HG02840 (cell line): ENCODE data around the gene LRBA.
A peak's percentile ranks its signal among the peaks of the same experiment; 100 is the strongest.
"Not testable (repeated sequence)": the region's sequence is repeated elsewhere in the genome, so short reads cannot be mapped to it uniquely, and the experiment has no call there.

Experiments used
- ATAC-seq: cut with Tn5 transposase; IDR thresholded peaks from one replicate; pipeline ENCODE4 v1.9.1; 2021; ENCODE audit warnings: mild to moderate bottlenecking, moderate library complexity, moderate number of reproducible peaks; ENCODE audit not compliant: unreplicated experiment, low FRiP score

The LRBA gene, protein sequence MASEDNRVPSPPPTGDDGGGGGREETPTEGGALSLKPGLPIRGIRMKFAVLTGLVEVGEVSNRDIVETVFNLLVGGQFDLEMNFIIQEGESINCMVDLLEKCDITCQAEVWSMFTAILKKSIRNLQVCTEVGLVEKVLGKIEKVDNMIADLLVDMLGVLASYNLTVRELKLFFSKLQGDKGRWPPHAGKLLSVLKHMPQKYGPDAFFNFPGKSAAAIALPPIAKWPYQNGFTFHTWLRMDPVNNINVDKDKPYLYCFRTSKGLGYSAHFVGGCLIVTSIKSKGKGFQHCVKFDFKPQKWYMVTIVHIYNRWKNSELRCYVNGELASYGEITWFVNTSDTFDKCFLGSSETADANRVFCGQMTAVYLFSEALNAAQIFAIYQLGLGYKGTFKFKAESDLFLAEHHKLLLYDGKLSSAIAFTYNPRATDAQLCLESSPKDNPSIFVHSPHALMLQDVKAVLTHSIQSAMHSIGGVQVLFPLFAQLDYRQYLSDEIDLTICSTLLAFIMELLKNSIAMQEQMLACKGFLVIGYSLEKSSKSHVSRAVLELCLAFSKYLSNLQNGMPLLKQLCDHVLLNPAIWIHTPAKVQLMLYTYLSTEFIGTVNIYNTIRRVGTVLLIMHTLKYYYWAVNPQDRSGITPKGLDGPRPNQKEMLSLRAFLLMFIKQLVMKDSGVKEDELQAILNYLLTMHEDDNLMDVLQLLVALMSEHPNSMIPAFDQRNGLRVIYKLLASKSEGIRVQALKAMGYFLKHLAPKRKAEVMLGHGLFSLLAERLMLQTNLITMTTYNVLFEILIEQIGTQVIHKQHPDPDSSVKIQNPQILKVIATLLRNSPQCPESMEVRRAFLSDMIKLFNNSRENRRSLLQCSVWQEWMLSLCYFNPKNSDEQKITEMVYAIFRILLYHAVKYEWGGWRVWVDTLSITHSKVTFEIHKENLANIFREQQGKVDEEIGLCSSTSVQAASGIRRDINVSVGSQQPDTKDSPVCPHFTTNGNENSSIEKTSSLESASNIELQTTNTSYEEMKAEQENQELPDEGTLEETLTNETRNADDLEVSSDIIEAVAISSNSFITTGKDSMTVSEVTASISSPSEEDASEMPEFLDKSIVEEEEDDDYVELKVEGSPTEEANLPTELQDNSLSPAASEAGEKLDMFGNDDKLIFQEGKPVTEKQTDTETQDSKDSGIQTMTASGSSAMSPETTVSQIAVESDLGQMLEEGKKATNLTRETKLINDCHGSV (N-terminal part only)

DNA sequence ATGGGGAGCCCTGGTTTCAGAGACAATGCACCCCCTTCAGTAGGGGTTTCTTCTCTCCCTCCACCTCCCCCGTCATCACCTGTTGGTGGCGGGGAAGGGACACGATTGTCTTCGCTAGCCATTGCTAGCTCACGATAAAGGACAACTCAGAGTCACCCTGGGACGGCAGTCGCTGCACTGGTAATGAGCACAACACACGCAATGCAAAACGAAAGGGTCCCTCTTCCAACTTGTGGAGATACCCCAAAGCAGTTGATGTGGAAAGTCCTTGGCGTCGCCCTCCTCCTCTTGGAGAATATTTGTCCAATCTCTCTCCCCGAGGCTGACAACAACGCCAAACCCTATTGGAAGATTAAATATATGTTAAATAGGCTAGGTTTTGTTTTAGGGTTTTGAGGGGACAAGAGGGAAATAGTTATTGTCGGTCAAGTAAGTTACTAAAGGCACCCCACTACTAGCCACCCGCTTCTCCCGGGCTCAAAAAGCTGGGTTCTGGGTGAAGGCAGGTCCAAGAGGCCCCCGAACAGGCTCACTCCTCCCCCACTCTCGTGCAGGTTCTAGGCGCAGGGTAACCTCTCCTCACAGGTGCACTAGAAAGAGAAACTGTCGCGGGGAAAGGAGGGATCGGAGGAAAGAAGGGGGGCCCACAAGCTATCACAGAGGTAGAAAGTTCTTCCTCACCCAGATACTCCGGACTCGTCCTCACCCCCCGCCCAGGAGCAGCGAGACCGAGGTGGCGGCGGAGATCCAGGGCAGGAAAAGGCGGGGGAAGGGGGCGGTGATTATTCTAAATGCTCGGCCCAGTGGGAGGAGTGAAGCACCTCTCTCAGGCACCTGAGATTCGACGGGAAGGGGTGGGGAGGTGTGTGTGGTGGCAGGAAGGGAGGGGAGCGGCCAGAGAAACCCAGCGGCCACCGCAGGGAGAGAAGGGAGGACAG is at the start of gene LRBA:
TSS of gene LRBA (minus strand) at position 764 of the 938 bp plus-strand sequence. CDS start at position 122, 642 bp downstream.
- peak; percentile 63 for ATAC-seq

DNA sequence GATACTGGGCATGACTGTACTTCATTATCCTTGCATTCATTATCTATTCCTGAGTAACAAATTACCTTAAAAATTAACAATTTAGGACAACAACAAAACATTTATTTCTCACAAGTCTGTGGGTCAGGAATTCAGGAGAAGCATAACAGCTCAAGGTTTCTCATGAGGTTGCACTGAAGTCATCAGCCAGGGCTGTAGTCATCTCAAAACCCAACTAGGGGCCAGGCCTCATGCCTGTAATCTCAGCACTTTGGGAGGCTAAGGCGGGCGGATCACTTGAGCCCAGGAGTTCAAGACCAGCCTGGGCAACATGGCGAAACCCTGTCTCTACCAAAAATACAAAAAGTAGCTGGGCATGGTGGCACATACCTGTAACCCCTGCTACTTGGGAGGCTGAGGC is 48.1 kb upstream of the LRBA start:
- ATAC-seq = not testable (repeated sequence)

DNA sequence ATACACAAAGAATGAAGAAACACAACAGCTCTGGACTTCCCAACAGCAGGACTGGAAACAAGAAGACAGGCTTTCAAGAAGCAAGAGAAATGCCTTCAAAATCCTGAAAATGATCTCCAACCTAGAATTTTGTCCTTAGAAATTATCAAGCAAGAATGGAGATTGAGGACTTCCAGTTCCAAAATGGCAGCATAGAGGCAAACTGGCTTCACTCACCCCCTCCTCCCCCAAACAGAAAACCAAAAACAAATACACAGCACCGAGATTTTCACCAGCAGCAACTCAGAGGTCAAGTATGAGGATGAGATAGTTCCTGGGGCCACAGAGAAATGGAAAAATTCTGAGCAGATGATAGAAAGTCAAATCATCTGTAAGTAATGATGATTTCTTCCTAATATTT is 40.5 kb upstream of the LRBA start:
- no peak for ATAC-seq

GRCh38 chr4:151052785-151053184 is 37.7 kb upstream of the LRBA start:
- ATAC-seq = no peak

DNA sequence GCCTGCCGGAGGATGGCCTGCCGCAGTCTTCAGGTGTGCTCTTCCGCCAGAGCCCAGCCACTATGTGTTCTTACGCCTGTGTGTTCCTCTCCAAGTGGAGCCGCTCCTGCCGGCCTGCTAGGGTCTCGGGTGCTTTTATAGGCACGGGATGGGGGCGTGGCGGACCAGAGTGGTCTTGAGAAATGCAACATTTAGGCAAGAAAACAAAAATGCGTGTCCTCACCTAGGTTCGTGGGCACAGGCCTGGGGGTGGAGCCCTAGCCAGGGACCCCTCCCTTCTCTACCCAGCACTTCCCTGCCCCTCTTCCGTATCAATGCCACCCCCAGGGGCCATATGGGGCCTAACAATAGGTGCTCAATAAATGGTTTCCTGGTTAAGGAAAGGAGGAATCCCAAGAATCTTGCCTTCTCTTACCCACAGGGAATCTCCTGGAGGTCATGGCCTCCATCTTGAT is 34.4 kb upstream of the LRBA start:
- no peak for ATAC-seq

- ATAC-seq = no peak
Measured at GRCh38 chr4:151048913-151049312, 33.8 kb upstream of the LRBA start.

GRCh38 chr4:151046609-151047008 is 31.5 kb upstream of the LRBA start:
- ATAC-seq = no peak

- ATAC-seq = no peak
Measured at GRCh38 chr4:151045907-151046306, 30.8 kb upstream of the LRBA start.

DNA sequence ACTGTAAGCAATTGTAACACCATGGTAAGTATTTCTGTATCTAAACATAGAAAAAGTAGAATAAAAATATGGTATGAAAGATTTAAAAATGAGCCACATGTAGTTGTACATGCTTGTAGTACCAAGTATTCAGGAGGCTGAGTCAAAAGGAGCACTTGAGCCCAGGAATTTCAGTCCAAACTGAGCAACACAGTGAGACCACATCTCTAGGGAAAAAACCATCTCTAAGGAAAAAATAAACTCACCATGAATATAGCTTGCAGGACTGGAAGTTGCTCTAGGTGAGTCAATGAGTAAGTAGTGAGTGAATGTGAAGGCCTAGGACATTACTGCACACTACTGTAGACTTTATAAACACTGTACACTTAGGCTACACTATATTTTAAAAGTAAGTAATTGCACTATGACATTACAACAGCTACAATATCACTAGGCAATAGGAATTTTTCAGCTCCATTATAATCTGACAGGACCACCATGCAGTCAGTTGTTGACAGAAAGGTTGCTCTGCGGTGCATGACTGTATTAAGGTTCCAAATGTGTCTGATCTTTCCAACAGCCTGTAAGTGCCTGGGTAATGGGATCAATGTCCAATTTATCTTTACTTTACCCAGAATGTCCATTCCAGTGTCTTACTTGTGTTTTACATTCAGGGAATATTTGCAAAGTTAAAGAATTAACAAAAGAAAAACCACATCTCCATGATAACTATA is 28.9 kb upstream of the LRBA start:
- ATAC-seq = no peak

DNA sequence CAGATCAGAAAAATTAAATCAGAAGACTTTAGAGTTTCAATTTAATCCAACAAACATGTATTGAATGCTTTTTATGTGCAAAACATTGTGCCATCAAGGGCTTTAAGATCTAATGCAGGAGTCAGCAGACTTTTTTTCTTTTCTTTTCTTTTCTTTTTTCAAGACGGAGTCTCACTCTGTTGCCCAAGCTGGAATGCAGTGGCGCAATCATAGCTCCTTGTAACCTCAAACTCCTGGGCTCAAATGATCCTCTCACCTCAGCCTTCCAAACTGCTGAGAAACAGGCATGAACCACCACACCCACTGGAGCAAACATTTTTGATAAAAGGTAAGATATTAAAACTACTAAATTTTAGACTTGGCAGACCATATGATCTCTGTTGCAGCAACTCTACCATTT is 24.6 kb upstream of the LRBA start:
- no peak for ATAC-seq

DNA sequence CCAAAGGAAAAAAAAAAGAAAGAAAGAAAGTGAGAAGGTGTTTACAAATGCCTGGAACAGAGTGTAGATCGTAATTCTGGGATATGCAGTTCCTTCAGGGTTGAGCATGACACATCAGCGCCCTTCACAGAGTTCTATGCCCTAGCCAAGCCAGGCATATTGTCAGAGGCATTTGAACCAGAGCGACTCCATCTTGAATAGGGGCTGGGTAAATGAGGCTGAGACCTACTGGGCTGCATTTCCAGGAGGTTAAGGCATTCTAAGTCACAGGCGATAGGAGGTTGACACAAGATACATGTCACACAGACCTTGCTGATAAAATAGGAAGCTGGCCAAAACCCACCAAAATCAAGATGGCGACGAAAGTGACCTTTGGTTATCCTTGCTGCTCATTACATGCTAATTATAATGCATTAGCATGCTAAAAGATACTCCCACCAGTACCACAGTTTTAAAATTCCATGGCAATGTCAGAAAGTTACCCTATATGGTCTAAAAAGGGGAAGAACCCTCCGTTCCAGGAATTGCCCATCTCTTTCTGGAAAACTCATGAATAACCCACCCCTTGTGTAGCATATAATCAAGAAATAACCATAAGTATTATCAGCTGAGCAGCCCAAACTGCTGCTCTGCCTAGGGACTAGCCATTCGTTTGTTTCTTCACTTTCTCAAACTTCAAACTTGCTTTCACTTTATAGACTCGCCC is 23.5 kb upstream of the LRBA start:
- no peak for ATAC-seq

GRCh38 chr4:151035911-151036310 is 20.8 kb upstream of the LRBA start:
- no peak for ATAC-seq

GRCh38 chr4:151035328-151035727 is 20.2 kb upstream of the LRBA start:
- no peak for ATAC-seq

GRCh38 chr4:151034829-151035228 is 19.7 kb upstream of the LRBA start:
- no peak for ATAC-seq

DNA sequence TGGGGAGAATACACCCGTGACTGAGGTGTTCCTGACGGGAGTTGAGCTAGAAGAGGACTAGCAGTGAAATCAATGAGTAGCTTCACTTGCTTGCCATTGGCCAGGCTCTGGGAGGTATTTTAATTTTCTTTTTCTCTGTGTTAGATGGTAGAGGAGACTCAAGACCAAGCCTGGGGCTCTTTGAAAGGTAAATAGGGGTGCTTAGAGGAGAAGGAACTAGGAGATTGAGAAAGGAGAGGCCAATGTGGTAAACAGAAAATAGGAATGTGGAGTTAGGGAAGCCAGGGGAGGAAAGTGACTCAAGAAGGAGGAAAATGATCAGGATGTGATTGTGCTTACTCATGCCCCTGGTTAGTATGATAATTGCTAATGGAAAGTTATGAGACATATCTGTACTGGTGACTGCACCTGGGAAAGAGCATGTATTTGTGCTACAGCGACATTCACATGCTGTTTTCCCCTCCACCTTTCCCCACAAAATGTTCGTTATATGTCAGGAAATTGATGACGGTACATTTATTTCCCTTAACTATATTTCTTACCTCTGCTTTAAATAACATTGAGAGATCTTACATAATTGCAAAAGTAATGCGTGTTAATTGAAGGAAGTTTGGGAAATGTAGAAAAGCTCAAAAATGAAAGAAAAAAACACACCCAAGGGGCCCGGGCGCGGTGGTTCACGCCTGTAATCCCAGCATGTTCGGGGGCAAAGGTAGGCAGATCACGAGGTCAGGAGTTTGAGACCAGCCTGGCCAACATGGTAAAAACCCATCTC is 16.9 kb upstream of the LRBA start:
- no peak for ATAC-seq

DNA sequence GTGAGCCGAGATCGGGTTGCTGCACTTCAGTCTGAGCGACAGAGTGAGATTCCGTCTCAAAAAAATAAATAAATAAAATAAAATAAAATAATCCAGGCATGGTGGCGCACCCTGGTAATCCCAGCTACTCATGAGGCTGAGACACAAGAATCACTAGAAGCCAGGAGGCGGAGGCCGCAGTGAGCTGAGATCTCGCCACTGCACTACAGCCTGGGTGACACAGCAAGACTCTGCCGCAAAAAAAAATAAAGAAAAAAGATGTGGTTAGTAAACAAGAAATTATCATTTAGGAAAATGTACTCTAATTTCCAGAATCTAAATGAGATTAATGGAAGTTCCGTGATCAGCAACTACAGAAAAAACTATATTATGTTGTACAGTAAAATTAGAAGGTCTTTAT is 14.5 kb upstream of the LRBA start:
- no peak for ATAC-seq

DNA sequence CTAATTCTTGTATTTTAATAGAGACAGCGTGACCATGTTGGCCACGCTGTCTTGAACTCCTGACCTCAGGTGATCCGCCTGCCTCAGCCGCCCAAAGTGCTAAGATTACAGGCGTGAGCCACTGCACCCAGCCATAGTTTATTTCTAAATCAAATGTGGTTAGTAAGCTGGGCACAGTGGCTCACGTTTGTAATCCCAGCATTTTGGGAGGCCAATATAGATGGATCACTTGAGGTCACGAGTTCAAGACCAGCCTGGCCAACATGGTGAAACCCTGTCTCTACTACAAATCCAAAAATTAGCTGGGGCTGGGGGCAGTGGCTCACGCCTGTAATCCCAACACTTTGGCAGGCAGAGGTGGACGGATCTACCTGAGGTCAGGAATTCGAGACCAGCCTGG is 13.9 kb upstream of the LRBA start:
- ATAC-seq = not testable (repeated sequence)

DNA sequence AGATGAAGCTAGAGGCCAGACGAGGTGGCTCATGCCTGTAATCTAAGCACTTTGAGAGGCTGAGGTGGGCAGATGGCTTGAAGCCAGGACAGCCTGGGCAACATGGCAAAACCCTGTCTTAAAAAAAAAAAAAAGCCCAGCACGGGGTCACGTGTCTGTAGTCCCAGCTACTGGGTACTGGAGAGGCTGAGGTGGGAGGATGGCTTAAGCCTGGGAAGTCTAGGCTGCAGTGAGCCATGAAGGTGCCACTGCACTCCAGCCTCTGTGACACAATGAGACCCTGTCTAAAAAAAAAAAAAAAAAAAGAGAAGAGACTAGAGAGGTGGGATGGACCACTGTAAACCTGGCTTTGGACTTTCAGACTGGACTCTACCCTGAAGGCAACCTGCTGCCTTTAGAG is 10.7 kb upstream of the LRBA start:
- no peak for ATAC-seq
